HEK293 (cell line): ENCODE data around the gene NSG1.
"Not testable (repeated sequence)": the region's sequence is repeated elsewhere in the genome, so short reads cannot be mapped to it uniquely, and the experiment has no call there.

Experiments used
- CTCF ChIA-PET: fragments of 350-600 bp; formaldehyde crosslinking; extraction: SDS; loops from one replicate; lab custom pipeline; 2021; ENCODE audit warnings: antibody characterized with exemption; lab: Yijun Ruan, JAX
- POLR2A ChIA-PET: fragments of 300-600 bp; formaldehyde crosslinking; extraction: SDS; loops from one replicate; lab custom pipeline; 2020; ENCODE audit warnings: antibody characterized with exemption, inconsistent platforms; lab: Yijun Ruan, JAX
- H3K27ac ChIP-seq: fragments of 200-500 bp; sonication (Bioruptor generic); 2 replicates; pipeline ENCODE4 v1.5.1; 2014; ENCODE audit warnings: low read depth, low read length, control low read depth, inconsistent platforms; ENCODE audit errors: extremely low read depth
- H3K36me3 ChIP-seq, 2 experiments: fragments of 200-500 bp in 1 of 2; sonication (Bioruptor generic) in 1 of 2; 1 replicate in 1 of 2; 2 replicates in 1 of 2; pipeline ENCODE4 v1.5.1; 2014 to 2017; ENCODE audit warnings: inconsistent platforms in 2 of 2, low read length in 2 of 2; ENCODE audit not compliant: control insufficient read depth in 2 of 2, insufficient read depth in 1 of 2
- H3K4me1 ChIP-seq: fragments of 200-500 bp; sonication (Bioruptor generic); 2 replicates; pipeline ENCODE4 v1.5.1; 2014; ENCODE audit warnings: mild to moderate bottlenecking, low read length, inconsistent platforms; ENCODE audit not compliant: control insufficient read depth, insufficient read depth
- H3K4me3 ChIP-seq: 2 replicates; pipeline ENCODE4 v1.5.1; 2011; ENCODE audit warnings: low read depth, mild to moderate bottlenecking, control low read depth, low read length, moderate library complexity
- H3K9me3 ChIP-seq: fragments of 200-500 bp; sonication (Bioruptor generic); 2 replicates; pipeline ENCODE4 v1.5.1; 2014; ENCODE audit warnings: low read depth, low read length, inconsistent platforms; ENCODE audit not compliant: control insufficient read depth, insufficient read depth
- KLF8 ChIP-seq: fragments of 450-650 bp; formaldehyde crosslinking; IDR thresholded peaks from 2 replicates; pipeline ENCODE4 v1.5.1; 2016; ENCODE audit warnings: missing biosample characterization, missing genetic modification characterization
- RBAK ChIP-seq: fragments of 450-650 bp; formaldehyde crosslinking; IDR thresholded peaks from 2 replicates; pipeline ENCODE4 v1.5.1; 2016; ENCODE audit warnings: missing biosample characterization, missing genetic modification characterization
- REST ChIP-seq: fragments of 450-650 bp; formaldehyde crosslinking; IDR thresholded peaks from 2 replicates; pipeline ENCODE4 v1.5.1; 2016; ENCODE audit warnings: missing biosample characterization, missing genetic modification characterization
- ZBTB1 ChIP-seq: fragments of 450-650 bp; formaldehyde crosslinking; IDR thresholded peaks from 2 replicates; pipeline ENCODE4 v1.5.1; 2016; ENCODE audit warnings: missing biosample characterization, missing genetic modification characterization
- ZFHX2 ChIP-seq: fragments of 450-650 bp; formaldehyde crosslinking; conservative IDR thresholded peaks from 2 replicates; pipeline ENCODE4 v1.5.1; 2016; ENCODE audit warnings: missing biosample characterization, missing genetic modification characterization
- ZFP3 ChIP-seq: fragments of 450-650 bp; formaldehyde crosslinking; IDR thresholded peaks from 2 replicates; pipeline ENCODE4 v1.5.1; 2016; ENCODE audit warnings: low read depth, missing biosample characterization, missing genetic modification characterization
- ZIC2 ChIP-seq: fragments of 450-650 bp; formaldehyde crosslinking; IDR thresholded peaks from 2 replicates; pipeline ENCODE4 v1.5.1; 2016; ENCODE audit warnings: missing biosample characterization, missing genetic modification characterization
- ZNF132 ChIP-seq: fragments of 450-650 bp; formaldehyde crosslinking; IDR thresholded peaks from 2 replicates; pipeline ENCODE4 v1.5.1; 2017; ENCODE audit warnings: missing biosample characterization, missing genetic modification characterization, borderline replicate concordance
- ZNF133 ChIP-seq: fragments of 450-650 bp; formaldehyde crosslinking; IDR thresholded peaks from 2 replicates; pipeline ENCODE4 v1.5.1; 2016; ENCODE audit warnings: missing biosample characterization, missing genetic modification characterization
- ZNF221 ChIP-seq: fragments of 450-650 bp; formaldehyde crosslinking; IDR thresholded peaks from 2 replicates; pipeline ENCODE4 v1.5.1; 2017; ENCODE audit warnings: missing biosample characterization, missing genetic modification characterization, borderline replicate concordance
- ZNF311 ChIP-seq: fragments of 450-650 bp; formaldehyde crosslinking; IDR thresholded peaks from 2 replicates; pipeline ENCODE4 v1.5.1; 2017; ENCODE audit warnings: missing biosample characterization, missing genetic modification characterization, borderline replicate concordance
- ZNF501 ChIP-seq: fragments of 450-650 bp; formaldehyde crosslinking; IDR thresholded peaks from 2 replicates; pipeline ENCODE4 v1.5.1; 2016; ENCODE audit warnings: missing biosample characterization, missing genetic modification characterization
- ZNF558 ChIP-seq: fragments of 450-650 bp; formaldehyde crosslinking; IDR thresholded peaks from 2 replicates; pipeline ENCODE4 v1.5.1; 2016; ENCODE audit warnings: missing biosample characterization, missing genetic modification characterization
- ZNF629 ChIP-seq: fragments of 450-650 bp; formaldehyde crosslinking; IDR thresholded peaks from 2 replicates; pipeline ENCODE4 v1.5.1; 2017; ENCODE audit warnings: missing biosample characterization, missing genetic modification characterization
- ZNF707 ChIP-seq: fragments of 450-650 bp; formaldehyde crosslinking; IDR thresholded peaks from 2 replicates; pipeline ENCODE4 v1.5.1; 2016; ENCODE audit warnings: missing biosample characterization, missing genetic modification characterization
- ZNF785 ChIP-seq: fragments of 450-650 bp; formaldehyde crosslinking; IDR thresholded peaks from 2 replicates; pipeline ENCODE4 v1.5.1; 2016; ENCODE audit warnings: missing biosample characterization, missing genetic modification characterization

The NSG1 gene

DNA sequence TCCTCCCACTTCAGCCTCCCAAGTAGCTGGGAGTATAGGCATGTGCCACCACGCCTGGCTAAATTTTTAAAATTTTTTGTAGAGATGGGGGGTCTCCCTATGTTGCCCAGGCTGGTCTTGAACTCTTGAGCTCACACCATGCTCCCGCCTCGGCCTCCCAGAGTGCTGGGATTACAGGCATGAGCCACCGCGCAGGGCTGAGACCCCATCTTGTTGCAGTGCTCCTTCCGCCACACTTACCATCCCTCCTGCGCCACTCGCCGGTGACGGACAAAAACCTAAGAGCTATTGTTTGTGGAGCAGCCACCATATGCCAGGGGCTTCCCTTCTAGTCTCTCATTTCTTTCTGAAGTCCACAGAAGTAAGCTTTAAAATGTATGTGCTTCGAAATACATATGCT, 34.5 kb downstream of the NSG1 start:
- H3K27ac ChIP-seq, result no peak overlapping the region
- H3K36me3 ChIP-seq, result peaks cover 0 to 63% of the 10 kb centered on the region in 2 experiments; a peak in 1 of 3 replicates
- H3K9me3 ChIP-seq, result no peaks in the 10 kb centered on the region
- ChIA-PET POLR2A (no interaction called here), CTCF (interaction anchor here (0.6 kb wide), 1 partner anchor 227 kb away, joined by 3 read pairs; no protein-coding TSS in a partner anchor)
- no peak overlapping the region for H3K4me3 ChIP-seq
- H3K4me1 ChIP-seq, result no peaks in the 10 kb centered on the region
- TF ChIP-seq ZIC2 (tag by site-specific recombination) (no peak), ZFHX2 (no peak), ZBTB1 (tag by site-specific recombination) (no peak), REST (tag by site-specific recombination) (no peak), ZNF501 (tag by site-specific recombination) (no peak), ZNF558 (tag by site-specific recombination) (no peak), ZFP3 (no peak)

DNA sequence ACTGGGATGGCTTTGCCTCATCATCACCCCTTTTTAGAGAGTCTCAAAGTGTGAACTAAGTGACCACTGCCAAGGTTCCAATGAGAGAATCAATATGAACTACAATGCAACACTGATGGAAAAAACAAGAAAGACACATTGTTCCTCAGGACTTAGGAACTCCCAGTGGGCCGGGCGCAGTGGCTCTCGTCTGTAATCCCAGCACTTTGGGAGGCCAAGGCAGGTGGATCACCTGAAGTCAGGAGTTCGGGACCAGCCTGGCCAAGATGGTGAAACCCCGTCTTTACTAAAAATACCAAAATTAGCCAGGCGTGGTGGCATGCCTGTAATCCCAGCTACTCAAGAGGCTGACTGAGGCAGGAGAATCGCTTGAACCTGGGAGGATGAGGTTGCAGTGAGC, 35.2 kb downstream of the NSG1 start:
- H3K4me3 ChIP-seq, H3K9me3 ChIP-seq, H3K4me1 ChIP-seq, POLR2A ChIA-PET, H3K27ac ChIP-seq: not testable (repeated sequence)
- CTCF ChIA-PET, result interaction anchor here (0.6 kb wide), 1 partner anchor 226 kb away, joined by 3 read pairs; no protein-coding TSS in a partner anchor
- H3K36me3 ChIP-seq, result peaks cover 0 to 63% of the 10 kb centered on the region in 2 experiments; a peak in 1 of 3 replicates

- no peak overlapping the region for H3K27ac ChIP-seq
- H3K9me3 ChIP-seq, result no peaks in the 10 kb centered on the region
- TF ChIP-seq ZNF133 (tag by site-specific recombination) (no peak), ZNF629 (tag by site-specific recombination) (no peak), ZNF132 (tag by site-specific recombination) (no peak), KLF8 (tag by site-specific recombination) (no peak), ZNF221 (tag by site-specific recombination) (no peak), ZNF707 (tag by site-specific recombination) (no peak), ZNF311 (tag by site-specific recombination) (no peak), ZNF558 (tag by site-specific recombination) (no peak), ZNF785 (tag by site-specific recombination) (no peak), RBAK (tag by site-specific recombination) (no peak)
- ChIA-PET POLR2A (no interaction called here), CTCF (no interaction called here)
- no peaks in the 10 kb centered on the region for H3K4me1 ChIP-seq
- no peak overlapping the region for H3K4me3 ChIP-seq
- H3K36me3 ChIP-seq, result peaks cover 0 to 58% of the 10 kb centered on the region in 2 experiments; a peak in 1 of 3 replicates
Observed at GRCh38 chr4:4422856-4423499, 36.1 kb downstream of the NSG1 start.
